Activated CD4-positive, alpha-beta T cell treated with anti-CD3 and anti-CD28 coated beads, Interleukin-2, amount 50 U/mL, for 1 hour (primary cell): ENCODE measurements around the gene CCDC85B.
A peak's percentile ranks its signal among the peaks of the same experiment; 100 is the strongest.

Experiments
- DNase-seq: peaks from one replicate; pipeline ENCODE4 v3.0.0-alpha.2; 2020

Gene CCDC85B

GRCh38 chr11:65912845-65913244, 22.4 kb downstream of the CCDC85B start:
- DNase-seq: no peak

- no peak for DNase-seq
Observed at GRCh38 chr11:65915101-65915820, 24.8 kb downstream of the CCDC85B start.

- DNase-seq: no peak
Observed at GRCh38 chr11:65915821-65916251, 25.4 kb downstream of the CCDC85B start.

GRCh38 chr11:65916391-65916790, 25.9 kb downstream of the CCDC85B start:
- DNase-seq: no peak

DNA sequence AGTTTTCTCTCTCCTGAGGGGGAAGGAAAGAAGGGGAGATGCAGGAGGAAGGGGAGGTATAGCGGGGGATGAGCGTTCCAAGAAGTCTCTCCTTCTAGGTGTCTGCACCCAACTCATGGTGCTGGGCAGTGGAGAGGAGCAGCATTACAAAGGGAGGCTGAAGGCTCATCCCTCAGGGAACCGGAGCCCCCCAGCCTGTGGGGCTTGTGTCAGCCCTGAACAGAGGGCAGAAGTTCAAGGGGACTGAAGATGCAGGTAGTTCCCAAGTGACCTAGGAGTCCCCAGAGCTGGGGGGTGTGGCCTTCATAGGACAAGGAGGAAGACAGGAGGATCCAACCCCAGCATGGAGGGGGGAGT, 26.6 kb downstream of the CCDC85B start:
- DNase-seq: no peak

- DNase-seq: no peak
Observed at GRCh38 chr11:65917434-65918210, 27.1 kb downstream of the CCDC85B start.

DNA sequence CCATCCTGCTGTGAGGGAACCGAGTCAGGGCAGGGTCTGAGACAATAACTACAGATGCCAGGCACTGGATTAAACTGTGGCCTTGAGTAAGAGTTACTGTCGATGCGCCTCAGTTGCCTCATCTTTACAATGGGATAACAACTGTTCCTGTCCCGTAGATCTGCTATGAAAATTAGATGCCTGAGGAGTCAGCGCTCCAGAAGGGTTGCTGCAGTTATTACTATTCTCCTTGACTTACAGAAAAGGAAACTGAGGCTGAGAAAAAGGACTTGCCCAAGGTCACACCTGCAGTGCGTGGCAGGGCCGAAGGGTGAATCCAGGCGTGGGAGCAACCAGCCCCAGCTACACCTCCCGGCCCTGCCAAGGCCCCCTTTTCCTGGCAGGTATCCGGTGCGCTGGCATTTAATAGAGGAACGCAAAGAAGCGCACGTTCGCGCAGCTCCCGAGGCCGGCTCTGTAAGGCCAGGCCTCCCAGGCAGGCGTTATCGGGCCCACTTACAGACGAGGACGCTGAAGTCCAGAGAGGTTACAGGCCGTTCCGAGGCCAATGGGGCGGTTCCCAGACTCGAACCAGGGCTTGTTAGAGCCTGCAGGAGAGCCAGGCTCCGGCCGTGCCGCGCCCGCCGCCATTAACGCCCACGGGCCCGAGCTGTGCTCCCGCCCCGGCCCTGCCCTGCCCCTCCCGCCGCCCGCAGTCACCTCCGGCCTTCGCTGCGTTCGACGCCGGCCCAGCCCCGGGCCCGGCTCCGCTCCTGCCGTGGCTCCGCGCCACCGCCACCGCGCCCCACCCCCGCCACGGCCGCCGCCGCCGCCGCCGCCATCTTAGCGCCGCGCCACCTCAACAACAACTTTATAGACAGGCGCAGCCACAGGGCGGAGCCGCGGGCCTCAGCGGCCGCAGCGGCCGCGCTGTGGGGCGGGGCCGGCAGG, 28.0 kb downstream of the CCDC85B start, which contains the start of gene C11orf68:
Gene C11orf68, minus strand, starts transcription at position 852 of the 930 bp plus-strand sequence. Its CDS starts 31 bp downstream, at position 821.
- no peak for DNase-seq

DNA sequence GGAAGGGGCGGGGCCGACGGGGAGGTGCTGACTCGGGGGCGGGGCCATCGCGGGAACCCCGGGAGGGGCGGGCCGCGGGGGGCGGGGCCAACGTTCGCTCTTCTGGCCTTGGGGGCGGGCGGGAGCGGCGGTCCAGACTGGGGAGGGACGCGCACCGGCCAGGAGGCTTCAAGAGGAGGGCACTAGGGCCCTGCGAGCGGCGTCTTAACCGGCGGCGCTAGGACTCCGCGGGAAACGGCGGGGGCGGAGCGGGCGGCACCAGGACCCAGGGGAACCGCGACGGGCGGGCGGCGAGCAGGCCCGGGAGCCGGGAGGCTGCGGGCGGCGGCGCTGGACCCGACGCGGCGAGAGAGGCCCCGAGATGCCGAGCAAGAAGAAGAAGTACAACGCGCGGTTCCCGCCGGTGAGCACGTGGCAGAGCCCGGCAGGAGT, 28.7 kb downstream of the CCDC85B start, which contains the start of gene DRAP1:
Gene DRAP1, plus strand, starts transcription at position 286 of the 432 bp plus-strand sequence. Its CDS starts 76 bp downstream, at position 362.
- DNase-seq: peak; percentile 99

DNA sequence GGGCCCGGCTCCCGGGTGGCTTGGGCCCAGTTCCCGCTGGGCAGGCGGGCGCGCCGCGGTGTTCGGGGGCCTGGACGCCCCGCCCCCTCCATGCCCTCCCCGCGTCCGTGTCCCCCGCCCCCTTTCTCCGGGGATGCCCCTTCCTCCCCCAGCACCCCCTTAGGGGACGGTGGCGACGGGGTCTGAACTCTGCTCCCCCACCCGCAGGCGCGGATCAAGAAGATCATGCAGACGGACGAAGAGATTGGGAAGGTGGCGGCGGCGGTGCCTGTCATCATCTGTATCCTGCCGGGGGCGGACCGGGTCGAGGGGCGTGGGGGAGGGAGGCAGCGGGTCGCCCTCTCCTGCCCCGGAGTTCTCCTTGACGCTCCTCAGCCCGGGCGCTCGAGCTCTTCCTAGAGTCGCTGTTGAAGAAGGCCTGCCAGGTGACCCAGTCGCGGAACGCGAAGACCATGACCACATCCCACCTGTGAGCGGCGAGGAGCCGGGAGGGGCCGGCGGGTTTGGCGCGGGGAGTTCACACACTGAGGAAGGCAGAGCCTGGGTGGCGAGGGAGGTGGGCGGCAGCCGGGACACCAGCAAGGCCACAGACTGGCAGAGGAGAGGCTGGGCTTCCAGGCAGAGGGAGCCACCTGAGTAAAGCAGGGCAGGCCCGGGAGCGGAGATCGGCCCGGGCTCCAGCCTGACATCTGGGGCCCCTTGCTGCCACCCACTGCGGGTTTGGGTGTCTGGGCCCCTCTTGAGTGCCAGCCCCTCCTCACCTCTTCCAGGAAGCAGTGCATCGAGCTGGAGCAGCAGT, 29.3 kb downstream of the CCDC85B start:
- DNase-seq: peak; percentile 48

DNA sequence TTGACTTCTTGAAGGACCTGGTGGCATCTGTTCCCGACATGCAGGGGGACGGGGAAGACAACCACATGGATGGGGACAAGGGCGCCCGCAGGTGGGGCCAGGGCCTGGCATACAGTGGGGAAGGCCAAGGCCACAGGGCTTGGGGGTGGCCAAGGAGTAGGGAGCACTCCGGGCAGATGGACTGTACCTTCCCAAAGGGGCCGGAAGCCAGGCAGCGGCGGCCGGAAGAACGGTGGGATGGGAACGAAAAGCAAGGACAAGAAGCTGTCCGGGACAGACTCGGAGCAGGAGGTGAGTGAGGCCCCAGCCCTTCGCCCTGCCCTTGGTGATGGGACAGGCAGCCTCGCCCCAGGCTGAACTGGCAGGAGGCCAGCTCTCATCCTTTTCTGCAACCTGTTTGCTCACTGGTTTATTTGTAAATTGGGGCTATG, 29.9 kb downstream of the CCDC85B start:
- no peak for DNase-seq

DNA sequence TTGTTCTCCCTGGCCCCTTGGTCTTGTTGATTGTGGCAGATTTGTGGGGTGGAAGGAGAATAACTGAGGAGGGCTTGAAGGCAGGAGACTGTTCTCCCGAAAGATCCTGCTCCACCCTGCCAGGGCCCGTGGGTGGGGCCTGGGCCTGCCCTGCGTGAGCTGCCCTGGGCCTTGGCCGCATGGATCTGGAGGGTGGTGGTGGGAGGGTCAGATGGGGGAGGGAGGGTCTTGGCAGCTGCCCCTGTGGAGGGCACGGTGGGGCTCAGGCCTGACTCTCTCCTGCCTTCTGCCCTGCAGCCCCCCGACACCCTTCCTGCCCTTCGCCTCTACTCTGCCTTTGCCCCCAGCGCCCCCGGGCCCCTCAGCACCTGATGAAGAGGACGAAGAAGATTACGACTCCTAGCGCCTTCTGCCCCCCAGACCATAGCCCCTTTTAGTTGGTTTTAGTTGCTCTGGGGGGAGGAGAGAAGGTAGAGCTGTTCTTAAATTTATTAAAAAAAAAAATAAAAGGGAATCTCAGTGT, 30.6 kb downstream of the CCDC85B start:
- DNase-seq: no peak

DNA sequence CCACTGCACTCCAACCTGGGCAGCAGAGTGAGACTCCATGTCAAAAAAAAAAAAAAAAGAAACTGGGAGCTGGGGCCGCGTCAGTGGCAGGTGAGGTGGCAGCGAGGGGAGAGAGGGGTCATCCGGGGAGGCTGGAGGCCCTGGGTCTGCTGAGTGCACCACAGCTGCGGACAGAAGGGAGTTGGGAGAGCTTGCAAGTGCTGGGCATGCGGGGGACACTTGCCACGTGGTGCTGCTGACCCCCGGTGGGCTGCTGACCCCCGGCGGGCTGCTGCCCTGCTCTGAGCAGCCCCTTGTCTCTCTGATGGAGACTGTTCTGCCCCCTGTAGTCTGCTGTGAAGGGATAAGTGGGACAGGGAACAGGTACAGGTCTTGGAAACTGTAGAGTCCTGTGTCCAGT, 31.4 kb downstream of the CCDC85B start:
- DNase-seq: no peak

- no peak for DNase-seq
Observed at GRCh38 chr11:65922565-65922964, 32.1 kb downstream of the CCDC85B start.

DNA sequence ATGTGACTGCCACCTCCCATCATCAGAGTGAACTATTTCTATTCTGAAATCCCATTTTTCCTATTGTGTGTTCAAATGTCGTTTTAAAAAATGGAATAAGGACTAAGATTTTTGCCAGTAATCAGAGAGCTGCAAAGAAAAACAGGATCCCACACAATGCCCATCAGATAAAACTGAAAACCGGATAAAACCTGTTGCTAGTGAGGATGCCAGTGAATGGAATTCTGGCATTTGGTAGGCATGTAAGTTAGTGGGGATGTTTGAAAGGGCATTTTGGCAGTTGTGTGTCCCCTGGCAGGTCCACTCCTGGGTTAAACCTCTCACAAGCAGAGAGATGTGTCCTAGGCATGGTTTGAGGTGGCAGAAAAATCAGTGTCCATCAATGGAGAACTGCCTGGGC, 34.9 kb downstream of the CCDC85B start:
- DNase-seq: no peak

GRCh38 chr11:65927904-65928397, 37.5 kb downstream of the CCDC85B start:
- DNase-seq: peak; percentile 72

GRCh38 chr11:65928667-65929066, 38.2 kb downstream of the CCDC85B start:
- DNase-seq: no peak

DNA sequence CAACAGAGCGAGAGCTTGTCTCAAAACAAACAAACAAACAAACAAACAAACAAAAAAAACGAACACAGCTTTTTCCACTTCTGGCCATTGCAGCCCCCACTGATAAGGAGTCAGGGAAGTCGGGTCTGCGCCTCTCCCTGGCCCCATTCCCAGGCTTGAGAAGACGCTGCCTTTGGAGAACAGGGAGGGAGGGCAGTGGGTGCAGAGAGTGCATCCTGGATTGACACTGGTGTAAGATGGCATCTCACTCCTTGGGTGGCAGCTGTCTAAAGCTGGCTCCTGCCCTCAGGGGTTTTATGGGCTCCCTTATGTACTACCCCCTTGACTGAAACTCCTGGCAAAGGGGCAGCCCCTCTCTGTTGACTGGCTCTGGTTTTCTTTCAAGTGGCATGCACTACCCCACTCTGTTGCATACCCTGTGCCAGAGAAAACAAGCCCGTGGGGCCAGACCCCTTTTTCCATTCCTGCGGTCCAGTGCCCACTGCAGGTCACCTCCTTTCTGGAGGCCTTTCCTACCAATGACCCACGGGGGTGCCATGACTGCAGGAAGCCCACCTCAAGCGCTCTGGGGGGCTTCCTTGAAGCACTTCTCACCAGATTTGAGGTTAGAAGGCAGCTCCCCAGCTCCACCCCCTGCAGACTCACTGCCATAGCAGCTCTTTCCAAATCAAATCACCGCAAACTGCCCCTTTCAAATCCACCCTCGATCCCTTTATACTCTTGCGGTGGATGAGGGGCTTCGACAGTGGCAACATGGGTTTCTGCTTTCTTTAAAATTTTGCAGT, 41.5 kb downstream of the CCDC85B start:
- DNase-seq: no peak

DNA sequence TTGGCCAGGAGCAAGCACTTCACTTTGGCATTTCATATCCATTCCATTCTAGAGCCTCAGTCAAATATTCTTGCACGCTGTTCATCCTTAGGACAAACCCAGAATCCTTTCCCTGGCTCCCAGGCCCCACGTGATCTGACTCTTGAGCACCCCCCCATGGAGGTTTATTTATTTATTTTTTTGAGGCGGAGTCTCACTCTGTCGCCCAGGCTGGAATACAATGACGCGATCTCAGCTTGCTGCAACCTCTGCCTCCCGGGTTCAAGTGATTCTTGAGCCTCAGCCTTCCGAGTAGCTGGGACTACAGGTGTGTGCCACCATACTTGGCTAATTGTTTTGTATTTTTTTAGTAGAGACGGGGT, 42.1 kb downstream of the CCDC85B start:
- no peak for DNase-seq

GRCh38 chr11:65934014-65934413, 43.5 kb downstream of the CCDC85B start:
- no peak for DNase-seq

GRCh38 chr11:65937766-65938165, 47.3 kb downstream of the CCDC85B start:
- DNase-seq: no peak
